ENCODE data around the gene DIP2C. TPM values are rescaled to one million over a fixed set of nuclear protein-coding genes. Genes with fewer than 3 reads are reported as not detected.

Gene DIP2C
- total and polyA plus RNA-seq, 8 donors: 2.4 to 40.1 (median 21.0) TPM

- peak in 1 of 2 donors; percentile 26 for DNase-seq
- H3K27me3 ChIP-seq: no peaks in the 10 kb centered on the region
- 27 to 63% (median 43%) methylated on average over 2 of the region's 2 CpGs for WGBS, 5 donors
- H3K4me3 ChIP-seq: no peak overlapping the region
- no peak for TF ChIP-seq POLR2AphosphoS5 (IDR thresholded peaks at IDR 0.05)
- no peak for TF ChIP-seq POLR2A (IDR thresholded peaks at IDR 0.05)
- no peak for TF ChIP-seq CTCF (IDR thresholded peaks at IDR 0.05)
- no peak for TF ChIP-seq EP300 (IDR thresholded peaks at IDR 0.05)
- H3K27ac ChIP-seq: peak overlapping the region; percentile 66 to 85 (median 81)
- H3K9me3 ChIP-seq: no peaks in the 10 kb centered on the region
- peaks cover 9 to 14% (median 13%) of the 10 kb centered on the region in 4 donors for H3K4me1 ChIP-seq
- intact Hi-C loops (cut with DNase I; ENCODE audit: low total_unique reads): no loop called here
- peaks cover 0 to 70% (median 49%) of the 10 kb centered on the region in 4 donors for H3K36me3 ChIP-seq
Measured at GRCh38 chr10:339038-339391, 350.5 kb downstream of the DIP2C start.

GRCh38 chr10:338171-339037 is 351.1 kb downstream of the DIP2C start:
- Histone ChIP-seq H3K4me1 (peaks cover 9 to 14% (median 13%) of the 10 kb centered on the region in 4 donors), H3K36me3 (peaks cover 0 to 64% (median 46%) of the 10 kb centered on the region in 4 donors), H3K4me3 (no peak overlapping the region), H3K27ac (peak overlapping the region; percentile 66 to 85 (median 81)), H3K9me3 (no peaks in the 10 kb centered on the region), H3K27me3 (no peaks in the 10 kb centered on the region)
- intact Hi-C loops (cut with DNase I; ENCODE audit: low total_unique reads): no loop called here
- WGBS, 5 donors: 30 to 61% (median 40%) methylated on average over 28 to 33 of the region's 33 CpGs
- TF ChIP-seq EP300 (IDR thresholded peaks at IDR 0.05) (no peak), POLR2AphosphoS5 (IDR thresholded peaks at IDR 0.05) (peak in 1 of 3 donors; percentile 45)
- DNase-seq: peak; percentile 73 to 81

GRCh38 chr10:336247-336646 is 353.2 kb downstream of the DIP2C start:
- no peak for TF ChIP-seq EP300 (IDR thresholded peaks at IDR 0.05)
- TF ChIP-seq POLR2A (IDR thresholded peaks at IDR 0.05): no peak
- peak in 1 of 3 donors; percentile 2 for TF ChIP-seq POLR2AphosphoS5 (IDR thresholded peaks at IDR 0.05)
- TF ChIP-seq CTCF (IDR thresholded peaks at IDR 0.05): no peak
- 73 to 85% (median 78%) methylated on average over 6 of the region's 6 CpGs for WGBS, 5 donors
- no peaks in the 10 kb centered on the region for H3K9me3 ChIP-seq
- DNase-seq: no peak
- intact Hi-C loops (cut with DNase I; ENCODE audit: low total_unique reads): no loop called here
- no peaks in the 10 kb centered on the region for H3K27me3 ChIP-seq
- H3K4me1 ChIP-seq: peaks cover 9 to 14% (median 13%) of the 10 kb centered on the region in 4 donors
- no peak overlapping the region for H3K27ac ChIP-seq
- H3K4me3 ChIP-seq: no peak overlapping the region
- H3K36me3 ChIP-seq: peaks cover 0 to 42% (median 28%) of the 10 kb centered on the region in 4 donors

- H3K27ac ChIP-seq: no peak overlapping the region
- H3K36me3 ChIP-seq: peaks cover 0 to 32% (median 18%) of the 10 kb centered on the region in 4 donors
- peaks cover 9 to 14% (median 13%) of the 10 kb centered on the region in 4 donors for H3K4me1 ChIP-seq
- no peaks in the 10 kb centered on the region for H3K27me3 ChIP-seq
- H3K9me3 ChIP-seq: no peaks in the 10 kb centered on the region
- intact Hi-C loops (cut with DNase I; ENCODE audit: low total_unique reads): no loop called here
- no peak overlapping the region for H3K4me3 ChIP-seq
- no peak for DNase-seq
- TF ChIP-seq POLR2A (IDR thresholded peaks at IDR 0.05) (no peak), EP300 (IDR thresholded peaks at IDR 0.05) (no peak), POLR2AphosphoS5 (IDR thresholded peaks at IDR 0.05) (no peak), CTCF (IDR thresholded peaks at IDR 0.05) (no peak)
- WGBS, 5 donors: 89 to 96% (median 93%) methylated on average over 14 of the region's 14 CpGs
Measured at GRCh38 chr10:335151-335800, 354.2 kb downstream of the DIP2C start.

Data from stomach (tissue), 9 donors.